H9 (cell line): ENCODE results near the gene PRAF2. TPM values are rescaled to one million over a fixed set of nuclear protein-coding genes. Genes with fewer than 3 reads are reported as not detected.

Experiments
- DNase-seq: peaks from one replicate; pipeline ENCODE4 v3.0.0-alpha.2; 2017
- H2AFZ ChIP-seq: one replicate; pipeline ENCODE4 v1.6.1; 2013; ENCODE audit warnings: mild to moderate bottlenecking, low read length, control low read depth, moderate library complexity
- H2AK5ac ChIP-seq: 2 replicates; pipeline ENCODE4 v1.6.1; 2013; ENCODE audit warnings: low read length, control low read depth, mixed read lengths; ENCODE audit not compliant: insufficient read length
- H2BK120ac ChIP-seq: one replicate; pipeline ENCODE4 v1.6.1; 2013; ENCODE audit warnings: low read depth, mild to moderate bottlenecking, low read length, control low read depth, inconsistent platforms; ENCODE audit not compliant: poor library complexity, severe bottlenecking
- H2BK12ac ChIP-seq: 2 replicates; pipeline ENCODE4 v1.6.1; 2013; ENCODE audit warnings: low read length, control low read depth, mixed read lengths, low read depth; ENCODE audit not compliant: insufficient read length
- H2BK15ac ChIP-seq: 2 replicates; pipeline ENCODE4 v1.6.1; 2013; ENCODE audit warnings: low read depth, low read length, control low read depth
- H2BK20ac ChIP-seq: one replicate; pipeline ENCODE4 v1.6.1; 2013; ENCODE audit warnings: low read depth, mild to moderate bottlenecking, low read length, control low read depth, inconsistent platforms; ENCODE audit not compliant: poor library complexity, severe bottlenecking
- H2BK5ac ChIP-seq: 2 replicates; pipeline ENCODE4 v1.6.1; 2013; ENCODE audit warnings: low read length, control low read depth, mixed read lengths; ENCODE audit not compliant: insufficient read length
- H3K14ac ChIP-seq: 2 replicates; pipeline ENCODE4 v1.6.1; 2013; ENCODE audit warnings: low read length, control low read depth; ENCODE audit not compliant: insufficient read depth
- H3K18ac ChIP-seq: 2 replicates; pipeline ENCODE4 v1.6.1; 2013; ENCODE audit warnings: low read depth, mild to moderate bottlenecking, mixed read lengths, low read length, control low read depth; ENCODE audit not compliant: insufficient read length
- H3K23ac ChIP-seq: 2 replicates; pipeline ENCODE4 v1.6.1; 2013; ENCODE audit warnings: low read length, control low read depth, mixed read lengths, low read depth; ENCODE audit not compliant: insufficient read length
- H3K23me2 ChIP-seq: 2 replicates; pipeline ENCODE4 v1.6.1; 2013; ENCODE audit warnings: low read depth, mild to moderate bottlenecking, mixed read lengths, low read length, control low read depth; ENCODE audit not compliant: insufficient read length, poor library complexity, severe bottlenecking
- H3K27ac ChIP-seq: 2 replicates; pipeline ENCODE4 v1.5.1; 2013; ENCODE audit warnings: low read length, control low read depth, mixed read lengths, low read depth; ENCODE audit not compliant: insufficient read length
- H3K27me3 ChIP-seq: 2 replicates; pipeline ENCODE4 v1.6.1; 2013; ENCODE audit warnings: low read length, control low read depth, inconsistent platforms; ENCODE audit not compliant: insufficient read depth
- H3K4ac ChIP-seq: 2 replicates; pipeline ENCODE4 v1.6.1; 2013; ENCODE audit warnings: low read depth, mild to moderate bottlenecking, control low read depth, inconsistent platforms, low read length, moderate library complexity
- H3K4me1 ChIP-seq: 2 replicates; pipeline ENCODE4 v1.6.1; 2013; ENCODE audit warnings: low read length, control low read depth, inconsistent platforms; ENCODE audit not compliant: insufficient read depth
- H3K4me2 ChIP-seq: 2 replicates; pipeline ENCODE4 v1.6.1; 2013; ENCODE audit warnings: low read length, control low read depth, mixed read lengths; ENCODE audit not compliant: insufficient read length, insufficient read depth
- H3K56ac ChIP-seq: 2 replicates; pipeline ENCODE4 v1.6.1; 2013; ENCODE audit warnings: low read depth, mild to moderate bottlenecking, mixed read lengths, low read length, control low read depth; ENCODE audit not compliant: insufficient read length
- H3K79me1 ChIP-seq: 2 replicates; pipeline ENCODE4 v1.6.1; 2013; ENCODE audit warnings: low read depth, mild to moderate bottlenecking, moderate library complexity, low read length, control low read depth, inconsistent platforms; ENCODE audit not compliant: insufficient read depth, poor library complexity, severe bottlenecking
- H3K79me2 ChIP-seq: 2 replicates; pipeline ENCODE4 v1.6.1; 2013; ENCODE audit warnings: low read length, control low read depth, inconsistent platforms; ENCODE audit not compliant: insufficient read depth
- H3K9ac ChIP-seq: 2 replicates; pipeline ENCODE4 v1.6.1; 2013; ENCODE audit warnings: low read length, control low read depth, mixed read lengths; ENCODE audit not compliant: insufficient read length; ENCODE audit errors: extremely low read depth
- H3K9me3 ChIP-seq: one replicate; pipeline ENCODE4 v1.6.1; 2013; ENCODE audit warnings: low read depth, low read length, inconsistent platforms; ENCODE audit not compliant: control insufficient read depth
- H3T11ph ChIP-seq: one replicate; pipeline ENCODE4 v1.6.1; 2013; ENCODE audit warnings: mild to moderate bottlenecking, low read length, control low read depth, inconsistent platforms
- H4K20me1 ChIP-seq: one replicate; pipeline ENCODE4 v1.6.1; 2013; ENCODE audit not compliant: control insufficient read depth, insufficient read length, insufficient read depth
- H4K5ac ChIP-seq: 2 replicates; pipeline ENCODE4 v1.6.1; 2013; ENCODE audit warnings: low read depth, mild to moderate bottlenecking, mixed read lengths, low read length, control low read depth; ENCODE audit not compliant: insufficient read length
- H4K8ac ChIP-seq: replicated peaks from 2 replicates; pipeline ENCODE4 v1.6.1; 2013; ENCODE audit warnings: low read length, control low read depth, mixed read lengths, low read depth; ENCODE audit not compliant: insufficient read length
- H4K91ac ChIP-seq: 2 replicates; pipeline ENCODE4 v1.6.1; 2013; ENCODE audit warnings: low read depth, mild to moderate bottlenecking, moderate library complexity, mixed read lengths, low read length, control low read depth; ENCODE audit not compliant: insufficient read length
- H3K27ac Mint-ChIP-seq, 3 experiments: 2 replicates in 2 of 3; 3 replicates in 1 of 3; pipeline ENCODE4 v1.8.0; 2020 to 2021; ENCODE audit warnings: mixed read lengths in 3 of 3, mild to moderate bottlenecking in 1 of 3, moderate library complexity in 1 of 3
- H3K27me3 Mint-ChIP-seq: 2 replicates; pipeline ENCODE4 v1.8.0; 2021; ENCODE audit warnings: low read depth, mild to moderate bottlenecking, moderate library complexity, mixed read lengths
- H3K36me3 Mint-ChIP-seq, 3 experiments: 2 replicates in 2 of 3; 3 replicates in 1 of 3; pipeline ENCODE4 v1.8.0; 2020 to 2021; ENCODE audit warnings: low read depth in 3 of 3, mixed read lengths in 3 of 3; ENCODE audit not compliant: insufficient read depth in 1 of 3
- H3K4me1 Mint-ChIP-seq, 2 experiments: 2 replicates each; pipeline ENCODE4 v1.8.0; 2020; ENCODE audit warnings: mixed read lengths in 2 of 2
- H3K4me3 Mint-ChIP-seq, 2 experiments: 2 replicates in 1 of 2; 3 replicates in 1 of 2; pipeline ENCODE4 v1.8.0; 2020 to 2021; ENCODE audit warnings: mild to moderate bottlenecking in 2 of 2, mixed read lengths in 2 of 2, moderate library complexity in 1 of 2
- H3K9me3 Mint-ChIP-seq, 2 experiments: 2 replicates in 1 of 2; 3 replicates in 1 of 2; pipeline ENCODE4 v1.8.0; 2020; ENCODE audit warnings: mild to moderate bottlenecking in 2 of 2, mixed read lengths in 2 of 2, moderate library complexity in 1 of 2
- WGBS: extraction: QIAGEN DNeasy Blood & Tissue Kit; methylation state at CpG from one replicate; pipeline ENCODE4 v1.1.7; 2013; ENCODE audit warnings: missing lambda C conversion rate, low lambda C conversion rate, mixed read lengths; ENCODE audit not compliant: insufficient read length; ENCODE audit errors: extremely low coverage; 5-methylcytosine and 5-hydroxymethylcytosine counted together
- total RNA-seq: library from RNA; stranded (reverse); gene quantifications from 2 replicates; pipeline ENCODE4 v1.2.1, GENCODE V29; 2021
- TF ChIP-seq, protein P1 (sequence below): fragments of 200-600 bp; sonication (generic); conservative IDR thresholded peaks from 3 replicates; pipeline ENCODE4 v1.8.0; 2021; ENCODE audit warnings: antibody characterized with exemption, mild to moderate bottlenecking

The PRAF2 gene
- total RNA-seq, 1 experiment from 2014 or later: 13.4 TPM

DNA sequence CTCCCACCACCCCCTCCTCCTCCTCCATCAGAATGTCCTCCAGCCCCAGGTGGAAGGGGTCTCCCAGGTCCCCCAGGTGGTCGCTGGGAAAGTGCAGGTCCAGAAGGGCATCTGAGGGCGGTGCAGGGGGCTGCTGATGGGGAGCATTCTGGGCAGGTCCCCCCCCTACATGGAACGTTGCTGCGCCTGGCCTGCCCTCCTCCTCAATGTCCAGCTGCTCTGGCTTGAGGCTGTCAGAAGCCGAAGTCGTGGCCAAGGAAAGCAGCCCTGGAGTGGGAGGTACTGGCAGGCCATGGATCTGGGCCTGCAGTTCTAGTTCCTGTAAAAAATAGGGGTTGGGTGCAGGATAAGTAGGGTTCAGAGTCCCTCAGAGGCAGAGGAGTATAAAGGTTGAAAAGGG, 43.5 kb downstream of the PRAF2 start:
- no peak for DNase-seq
- Histone ChIP-seq H3K27me3 (no peaks in the 10 kb centered on the region), H3K23me2 (no peaks in the 10 kb centered on the region), H3K18ac (no peak overlapping the region), H3K4ac (no peak overlapping the region), H2BK12ac (no peak overlapping the region), H3K4me1 (no peaks in the 10 kb centered on the region; the same call in 1 of the 2 replicates), H4K5ac (no peak overlapping the region), H3K14ac (no peak overlapping the region), H2BK20ac (no peak overlapping the region), H3K56ac (no peak overlapping the region), H3K27ac (no peak overlapping the region), H3K9me3 (no peaks in the 10 kb centered on the region), H4K8ac (no peak overlapping the region), H3K9ac (no peak overlapping the region), H3K23ac (no peak overlapping the region), H2AFZ (no peak overlapping the region), H2BK15ac (no peak overlapping the region), H3T11ph (no peak overlapping the region), H4K91ac (no peak overlapping the region), H2BK5ac (no peak overlapping the region), H2AK5ac (no peak overlapping the region), H2BK120ac (no peak overlapping the region), H3K79me1 (no peaks in the 10 kb centered on the region), H3K4me2 (no peak overlapping the region), H4K20me1 (no peaks in the 10 kb centered on the region), H3K79me2 (no peaks in the 10 kb centered on the region)
- Mint-ChIP-seq H3K36me3 (peaks cover 40 to 74% (median 56%) of the 10 kb centered on the region in 3 experiments), H3K4me1 (peaks cover 4 to 18% of the 10 kb centered on the region in 2 experiments; a peak in 2 of 4 replicates), H3K4me3 (no peak overlapping the region), H3K27me3 (no peaks in the 10 kb centered on the region; the same call in 1 of the 2 replicates), H3K27ac (peak overlapping the region in 1 of 3 experiments; percentile 84; a peak in 1 of 7 replicates), H3K9me3 (peaks cover 59 to 64% of the 10 kb centered on the region in 2 experiments)
- TF ChIP-seq, protein P1, sequence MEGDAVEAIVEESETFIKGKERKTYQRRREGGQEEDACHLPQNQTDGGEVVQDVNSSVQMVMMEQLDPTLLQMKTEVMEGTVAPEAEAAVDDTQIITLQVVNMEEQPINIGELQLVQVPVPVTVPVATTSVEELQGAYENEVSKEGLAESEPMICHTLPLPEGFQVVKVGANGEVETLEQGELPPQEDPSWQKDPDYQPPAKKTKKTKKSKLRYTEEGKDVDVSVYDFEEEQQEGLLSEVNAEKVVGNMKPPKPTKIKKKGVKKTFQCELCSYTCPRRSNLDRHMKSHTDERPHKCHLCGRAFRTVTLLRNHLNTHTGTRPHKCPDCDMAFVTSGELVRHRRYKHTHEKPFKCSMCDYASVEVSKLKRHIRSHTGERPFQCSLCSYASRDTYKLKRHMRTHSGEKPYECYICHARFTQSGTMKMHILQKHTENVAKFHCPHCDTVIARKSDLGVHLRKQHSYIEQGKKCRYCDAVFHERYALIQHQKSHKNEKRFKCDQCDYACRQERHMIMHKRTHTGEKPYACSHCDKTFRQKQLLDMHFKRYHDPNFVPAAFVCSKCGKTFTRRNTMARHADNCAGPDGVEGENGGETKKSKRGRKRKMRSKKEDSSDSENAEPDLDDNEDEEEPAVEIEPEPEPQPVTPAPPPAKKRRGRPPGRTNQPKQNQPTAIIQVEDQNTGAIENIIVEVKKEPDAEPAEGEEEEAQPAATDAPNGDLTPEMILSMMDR: no peak
- no CpG with 5 or more reads among the region's 6 CpGs for WGBS
